DMS 273 (cell line): ENCODE data around the gene PAM.
"Not testable (repeated sequence)": the region's sequence is repeated elsewhere in the genome, so short reads cannot be mapped to it uniquely, and the experiment has no call there.

ENCODE experiments used
- DNase-seq: peaks from one replicate; lab custom pipeline; 2025; ENCODE audit not compliant: unreplicated experiment; lab: John Stamatoyannopoulos, UW

The PAM gene

DNA sequence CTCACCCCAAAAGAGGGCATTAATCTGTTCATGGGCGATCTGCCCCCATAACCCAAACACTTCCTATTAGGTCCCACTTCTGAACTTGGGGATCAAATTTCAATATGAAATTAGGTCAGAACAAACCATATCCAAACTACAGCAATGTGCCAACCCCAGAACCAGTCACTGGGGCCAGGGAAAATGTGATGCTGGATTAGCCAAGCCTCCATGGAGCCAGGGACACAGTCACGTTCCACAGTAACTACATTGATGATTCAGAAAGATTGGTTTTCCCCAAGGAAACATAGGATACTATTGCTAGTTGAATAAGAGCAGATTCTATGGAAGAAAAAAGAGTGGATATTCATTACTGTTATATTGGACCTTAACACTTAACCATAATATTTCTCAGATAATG is 280.6 kb downstream of the PAM start:
- no peak for DNase-seq

DNA sequence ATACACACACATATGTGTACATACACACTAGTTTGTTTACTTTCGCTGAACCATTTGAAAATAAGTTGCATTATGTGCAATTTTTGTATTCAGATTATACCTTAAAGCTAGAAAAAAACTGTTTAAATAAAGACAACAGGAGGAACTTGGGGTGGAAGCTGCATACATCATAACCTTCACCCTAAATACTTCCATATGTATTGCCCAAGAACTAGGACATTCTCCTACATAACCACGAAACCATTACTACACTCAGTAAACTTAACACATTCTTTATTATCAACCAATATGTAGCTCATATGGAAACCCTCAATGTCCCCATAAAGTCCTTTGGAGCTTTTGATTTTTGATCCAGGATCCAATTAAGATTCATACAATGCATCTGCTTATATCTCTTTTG is 281.5 kb downstream of the PAM start:
- no peak for DNase-seq

DNA sequence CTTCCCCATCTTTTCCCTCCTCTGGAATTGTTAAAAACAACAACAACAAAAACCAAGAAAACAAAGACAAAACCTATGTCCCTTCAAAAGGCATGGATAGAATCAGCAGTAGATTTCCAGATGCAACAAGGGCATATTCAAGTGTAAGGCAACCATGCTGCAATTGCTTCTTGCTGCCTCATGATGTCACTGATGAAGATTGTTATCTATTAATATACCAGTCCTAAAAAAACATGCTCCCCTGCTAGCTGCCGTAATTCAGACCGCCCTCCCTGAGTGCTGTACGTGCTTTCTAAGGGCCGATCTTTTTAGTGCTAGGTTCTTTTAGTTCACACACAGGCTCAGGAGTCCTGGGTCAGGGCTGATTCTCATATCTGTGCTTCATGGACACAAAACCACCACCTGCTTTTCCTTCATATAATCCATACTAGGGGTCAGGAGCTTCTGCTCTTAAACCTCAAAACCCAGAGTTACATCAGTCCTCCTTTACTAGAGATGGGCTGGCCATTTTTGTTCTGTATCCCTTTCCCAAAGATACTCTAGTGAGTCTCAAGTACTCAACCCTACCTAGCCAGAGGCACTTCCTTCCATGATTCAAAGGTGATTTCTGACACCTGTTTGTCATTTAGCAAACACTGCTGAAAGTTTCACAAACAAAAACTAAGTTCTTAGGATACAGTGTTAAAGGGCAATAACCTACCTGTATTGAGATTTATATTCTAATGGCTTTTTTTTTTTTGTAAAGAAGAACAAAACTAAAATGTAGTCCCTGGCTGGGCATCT is 282.8 kb downstream of the PAM start:
- no peak for DNase-seq

DNA sequence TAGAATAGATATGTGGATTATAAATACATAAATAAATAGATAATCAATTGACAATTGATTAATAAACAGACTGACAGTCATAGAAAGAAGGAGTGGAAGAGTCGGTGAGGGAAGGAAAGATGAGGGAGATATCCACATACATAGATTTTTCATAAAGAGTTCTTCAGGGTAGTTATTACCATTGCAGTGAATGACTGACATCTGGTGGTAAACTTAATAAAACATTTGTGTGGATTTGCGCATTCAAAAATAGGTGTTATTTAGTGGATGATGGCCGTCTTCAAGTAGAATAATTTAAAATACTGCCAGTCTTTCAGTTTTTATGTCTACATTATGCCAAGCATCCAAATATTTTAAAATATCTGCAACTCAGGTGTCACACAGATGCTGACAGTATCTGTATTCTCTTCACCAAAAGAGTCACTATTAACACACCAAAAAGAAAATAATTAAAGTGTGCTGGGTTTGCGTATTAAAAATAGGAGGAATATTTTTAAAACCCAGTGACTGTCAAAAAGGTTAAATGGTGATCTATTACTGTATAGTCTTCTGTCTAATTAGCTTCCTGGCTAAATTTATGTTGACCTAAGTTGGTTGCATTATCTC is 286.1 kb downstream of the PAM start:
- DNase-seq: peak; percentile 79

DNA sequence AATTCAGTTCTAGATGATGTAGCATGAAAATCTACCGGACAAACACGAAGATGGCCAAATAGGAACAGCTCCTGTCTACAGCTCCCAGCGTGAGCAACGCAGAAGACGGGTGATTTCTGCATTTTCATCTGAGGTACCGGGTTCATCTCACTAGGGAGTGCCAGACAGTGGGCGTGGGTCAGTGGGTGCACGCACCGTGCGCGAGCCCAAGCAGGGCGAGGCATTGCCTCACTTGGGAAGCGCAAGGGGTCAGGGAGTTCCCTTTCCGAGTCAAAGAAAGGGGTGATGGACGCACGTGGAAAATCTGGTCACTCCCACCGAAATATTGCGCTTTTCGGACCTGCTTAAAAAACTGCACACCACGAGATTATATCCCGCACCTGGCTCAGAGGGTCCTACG is 291.6 kb downstream of the PAM start:
- DNase-seq: not testable (repeated sequence)

DNA sequence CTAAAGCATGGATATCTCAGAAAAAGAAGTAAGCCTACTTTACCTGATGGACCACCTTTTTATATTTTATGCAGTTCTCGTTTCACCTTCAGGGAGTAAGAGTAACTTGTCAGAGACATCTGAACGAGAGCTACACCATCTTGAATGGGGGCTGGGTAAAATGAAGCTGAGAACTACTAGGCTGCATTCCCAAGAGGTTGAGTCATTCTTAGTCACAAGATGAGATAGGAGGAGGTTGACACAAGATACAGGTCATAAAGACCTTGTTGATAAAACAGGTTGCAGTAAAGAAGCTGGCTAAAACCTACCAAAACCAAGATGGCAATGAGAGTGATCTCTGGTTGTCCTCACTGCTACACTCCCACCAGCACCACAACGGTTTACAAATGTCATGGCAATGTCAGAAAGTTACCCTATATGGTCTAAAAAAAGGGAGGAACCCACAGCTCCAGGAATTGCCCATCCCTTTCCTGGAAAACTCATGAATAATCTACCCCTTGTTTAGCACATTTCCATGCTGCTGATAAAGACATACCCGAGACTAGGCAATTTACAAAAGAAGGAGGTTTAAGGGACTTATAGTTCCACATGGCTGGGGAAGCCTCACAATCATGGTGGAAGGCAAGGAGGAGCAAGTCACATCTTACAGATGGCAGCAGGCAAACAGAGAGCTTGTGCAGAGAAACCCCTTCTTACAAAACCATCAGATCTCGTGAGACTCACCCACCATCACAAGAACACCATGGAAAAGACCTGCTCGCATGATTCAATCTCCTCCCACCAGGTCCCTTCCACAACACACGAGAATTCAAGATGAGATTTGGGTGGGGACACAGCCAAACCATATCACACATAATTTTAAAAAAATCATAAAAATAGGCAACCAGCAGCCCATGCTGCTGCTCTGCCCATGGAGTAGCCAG is 302.4 kb downstream of the PAM start:
- no peak for DNase-seq

DNA sequence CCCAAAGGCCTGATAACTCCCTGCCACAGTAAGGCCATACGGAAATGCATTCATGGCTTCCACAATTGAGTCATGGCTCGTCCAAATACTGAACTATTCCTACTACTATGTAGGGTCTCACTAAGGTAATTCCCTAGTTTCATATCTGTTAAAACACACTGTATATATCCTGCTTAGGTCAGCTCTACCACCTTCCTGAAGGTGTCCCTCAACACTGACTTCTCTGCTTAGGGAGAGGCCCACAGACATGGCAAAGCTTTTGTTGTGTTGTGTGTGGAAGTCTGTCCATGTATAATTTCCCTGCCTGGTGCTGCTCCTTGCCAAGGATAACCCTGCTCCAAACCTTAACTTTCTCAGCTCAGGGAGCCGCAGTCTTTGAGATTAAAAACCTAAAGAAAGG is 304.4 kb downstream of the PAM start:
- DNase-seq: no peak

DNA sequence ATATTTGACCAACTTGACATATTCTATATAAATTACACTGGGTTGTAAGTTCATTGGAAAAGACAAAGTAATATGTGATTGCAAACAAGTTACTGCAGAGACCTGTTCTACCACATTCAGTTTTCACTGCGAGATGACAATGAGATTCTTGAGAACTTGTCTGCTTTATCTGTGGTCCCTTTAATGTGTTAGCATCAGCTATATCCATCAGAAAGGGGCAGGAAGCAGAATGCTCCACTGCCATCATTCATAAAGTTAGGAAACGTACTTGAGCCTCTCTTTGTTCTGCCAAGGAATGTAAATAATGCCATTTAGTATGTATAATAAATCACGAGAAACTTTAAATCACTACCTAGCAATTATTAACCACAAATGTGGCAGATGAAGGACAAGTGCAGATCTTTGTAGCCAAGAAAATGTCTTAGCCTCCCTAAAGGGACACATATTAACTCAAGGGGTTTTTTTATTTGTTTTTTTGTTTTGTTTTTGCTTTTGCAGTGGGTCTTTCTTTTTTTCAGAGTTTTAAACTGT is 305.4 kb downstream of the PAM start:
- no peak for DNase-seq

DNA sequence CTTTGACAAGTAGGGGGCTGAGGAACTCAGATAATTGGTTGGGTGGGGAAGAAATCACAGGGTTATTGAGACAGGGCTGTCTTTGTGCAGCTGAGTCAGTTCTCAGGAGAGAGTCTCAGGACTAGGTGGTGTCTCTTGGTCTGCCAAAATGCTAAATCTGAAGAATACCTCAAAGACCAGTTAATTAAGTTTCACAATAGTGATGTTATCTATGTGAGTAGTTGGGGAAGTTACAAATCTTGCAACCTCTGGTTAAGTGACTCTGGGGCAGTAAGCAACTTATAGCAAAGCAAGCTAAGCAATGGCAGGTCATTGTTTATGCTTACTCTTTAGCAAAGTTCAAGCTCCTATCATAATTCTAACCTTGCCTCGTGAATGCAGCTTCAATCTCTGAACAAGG is 311.2 kb downstream of the PAM start:
- DNase-seq: no peak

DNA sequence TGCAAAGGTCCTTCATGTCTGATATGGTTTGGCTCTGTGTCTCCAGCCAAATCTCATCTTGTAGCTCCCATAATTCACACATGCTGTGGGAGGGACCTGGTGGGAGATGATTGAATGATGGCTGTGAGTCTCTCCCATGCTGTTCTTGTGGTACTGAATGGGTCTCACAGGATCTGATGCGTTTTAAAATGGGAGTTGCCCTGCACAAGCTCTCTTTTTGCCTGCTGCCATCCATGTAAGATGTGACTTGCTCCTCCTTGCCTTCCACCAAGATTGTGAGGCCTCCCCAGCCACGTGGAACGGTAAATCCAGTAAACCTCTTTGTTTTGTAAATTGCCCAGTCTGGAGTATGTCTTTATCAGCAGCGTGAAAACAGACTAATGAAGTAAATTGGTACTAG is 318.4 kb downstream of the PAM start:
- DNase-seq: not testable (repeated sequence)

DNA sequence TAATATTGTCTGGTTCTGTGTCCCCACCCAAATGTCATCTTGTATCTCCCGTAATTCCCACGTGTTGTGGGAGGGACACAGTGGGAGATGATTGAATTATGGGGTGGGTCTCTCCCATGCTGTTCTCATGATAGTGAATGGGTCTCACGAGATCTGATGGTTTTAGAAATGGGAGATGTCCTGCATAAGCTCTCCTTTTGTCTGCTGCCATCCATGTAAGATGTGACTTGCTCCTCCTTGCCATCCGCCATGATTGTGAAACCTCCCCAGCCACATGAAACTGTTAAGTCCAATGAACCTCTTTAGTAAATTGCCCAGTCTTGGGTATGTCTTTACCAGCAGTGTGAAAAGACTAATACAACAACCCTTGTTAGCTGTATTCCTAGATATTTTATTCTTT is 320.3 kb downstream of the PAM start:
- no peak for DNase-seq
